IPS-NIHi7 (cell line): ENCODE results near the gene PMPCB.

Source experiments
- DNase-seq: peaks from one replicate; pipeline ENCODE4 v3.0.0; 2012; ENCODE audit warnings: mixed read lengths; ENCODE audit errors: extremely low spot score

The PMPCB gene

DNA sequence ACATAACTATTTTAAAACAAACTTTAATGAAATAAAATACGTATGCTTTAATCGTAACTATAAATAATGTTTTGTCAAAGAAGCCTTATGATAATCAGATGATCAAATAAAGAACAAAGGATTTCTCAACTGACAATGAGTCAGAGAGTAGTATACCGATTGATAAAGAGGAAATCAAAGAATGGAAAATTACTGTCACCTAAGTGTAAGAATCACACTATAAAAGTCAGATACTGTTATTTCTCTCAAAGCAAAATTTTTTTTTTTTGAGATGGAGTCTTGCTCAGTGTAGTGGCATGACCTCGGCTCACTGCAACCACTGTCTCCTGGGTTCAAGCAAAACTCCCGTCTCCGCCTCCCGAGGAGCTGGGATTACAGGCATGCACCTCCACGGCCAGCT lies 28.5 kb downstream of the PMPCB start:
- no peak for DNase-seq

DNA sequence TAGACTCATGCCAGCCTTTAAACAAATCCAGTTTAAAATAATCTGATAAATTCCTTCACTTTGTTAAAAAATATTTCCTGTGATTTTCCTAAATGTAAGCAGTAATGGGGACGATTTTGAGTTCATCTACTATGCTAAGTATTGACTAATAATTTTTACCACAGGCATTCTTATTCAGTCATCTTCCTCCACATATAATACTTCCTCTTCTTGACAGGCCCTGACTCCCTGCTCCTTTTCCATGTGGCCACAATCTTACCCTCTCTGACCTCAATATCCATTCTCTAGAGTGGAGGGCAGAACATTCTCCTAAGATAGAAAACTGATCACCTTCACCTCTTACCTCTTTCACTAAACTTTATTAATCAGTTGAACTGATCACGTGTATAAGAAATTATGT lies 39.5 kb downstream of the PMPCB start:
- DNase-seq, result no peak

DNA sequence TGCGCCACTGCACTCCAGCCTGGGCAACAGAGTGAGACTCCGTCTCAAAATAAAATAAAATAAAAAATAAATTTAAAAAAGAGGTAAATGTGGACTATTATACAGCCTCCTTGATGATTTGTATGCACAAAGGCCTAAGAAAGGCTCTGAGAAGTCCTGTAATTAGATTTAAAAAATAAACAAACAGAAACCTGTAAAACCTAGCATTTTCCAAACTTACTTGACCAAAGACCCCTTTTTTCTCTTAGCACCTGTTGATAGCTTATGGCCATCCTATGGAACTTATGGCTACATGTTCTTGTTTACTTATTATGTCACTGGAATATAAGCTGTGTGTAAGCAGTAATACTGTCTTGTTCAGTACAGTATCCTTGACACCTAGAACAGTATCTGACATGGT lies 41.6 kb downstream of the PMPCB start:
- no peak for DNase-seq

DNA sequence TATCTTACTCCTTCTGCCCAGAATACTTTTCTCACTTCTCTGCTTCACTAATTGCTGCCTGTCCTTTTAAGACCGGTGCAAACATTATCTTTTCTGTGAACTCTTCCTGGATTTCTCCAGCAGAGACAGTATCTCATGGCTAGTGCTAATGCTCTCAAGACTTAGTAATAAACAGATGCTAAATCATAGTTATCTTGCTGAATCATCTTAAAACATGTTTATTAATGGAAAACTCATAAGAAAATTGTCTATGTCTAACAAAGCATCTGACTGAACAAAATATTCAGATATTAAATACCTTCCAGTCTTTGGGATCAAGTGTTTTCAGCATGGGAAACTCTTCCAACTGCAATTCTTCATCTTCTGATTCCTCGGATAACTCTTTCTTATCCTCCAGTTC lies 44.2 kb downstream of the PMPCB start:
- no peak for DNase-seq

DNA sequence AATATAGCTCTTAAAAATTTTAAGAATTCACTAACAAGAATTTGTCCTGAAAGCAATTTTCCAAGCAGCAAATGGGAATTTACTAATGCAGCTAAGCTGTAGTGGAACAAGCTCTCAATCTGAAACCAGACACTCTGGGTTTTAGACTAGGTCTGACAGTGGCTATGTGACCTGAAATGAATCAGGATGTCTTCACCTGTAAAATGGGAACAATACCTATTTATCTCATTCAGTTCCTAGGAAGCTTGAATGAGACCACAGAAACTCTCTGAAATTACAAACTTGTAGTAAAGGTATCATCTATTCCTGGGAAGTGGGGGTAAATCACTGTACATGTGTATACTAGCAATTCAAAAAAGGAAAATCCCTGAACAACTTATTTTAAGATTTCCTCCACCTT lies 46.1 kb downstream of the PMPCB start:
- DNase-seq, result no peak

DNA sequence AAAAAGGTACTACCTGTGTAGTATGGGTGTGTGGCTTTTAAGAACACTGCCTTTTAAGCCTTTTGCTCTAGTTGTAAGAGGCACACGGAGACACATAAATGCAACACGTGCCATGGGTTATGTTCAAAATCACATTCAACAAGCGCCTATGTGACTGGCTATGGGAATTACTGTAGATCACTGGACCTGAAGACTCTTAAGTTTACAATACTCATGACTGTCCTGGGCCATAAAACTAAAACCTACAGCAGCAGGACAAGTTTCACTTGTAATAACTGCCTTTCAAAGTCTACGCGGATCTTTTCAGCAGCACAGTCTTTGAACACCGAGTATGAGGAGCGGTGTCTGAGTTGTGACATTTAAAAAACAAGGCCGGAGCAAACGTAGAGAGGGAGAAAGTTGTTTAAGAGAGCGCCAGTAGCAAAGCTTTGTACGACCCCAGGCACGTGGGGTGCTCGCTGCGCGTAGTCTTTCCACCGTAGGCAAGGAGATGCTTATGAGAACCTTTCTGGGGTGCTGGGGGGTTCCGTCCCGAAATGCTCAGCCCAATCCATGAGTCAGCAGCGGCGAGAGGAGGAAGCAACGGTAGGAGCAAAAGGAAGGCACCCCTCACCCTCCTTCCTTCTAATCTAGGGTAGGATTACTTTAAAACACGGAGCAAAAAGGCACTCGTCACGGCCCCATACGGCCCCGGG lies 46.7 kb downstream of the PMPCB start:
- peak; percentile 15 for DNase-seq

DNA sequence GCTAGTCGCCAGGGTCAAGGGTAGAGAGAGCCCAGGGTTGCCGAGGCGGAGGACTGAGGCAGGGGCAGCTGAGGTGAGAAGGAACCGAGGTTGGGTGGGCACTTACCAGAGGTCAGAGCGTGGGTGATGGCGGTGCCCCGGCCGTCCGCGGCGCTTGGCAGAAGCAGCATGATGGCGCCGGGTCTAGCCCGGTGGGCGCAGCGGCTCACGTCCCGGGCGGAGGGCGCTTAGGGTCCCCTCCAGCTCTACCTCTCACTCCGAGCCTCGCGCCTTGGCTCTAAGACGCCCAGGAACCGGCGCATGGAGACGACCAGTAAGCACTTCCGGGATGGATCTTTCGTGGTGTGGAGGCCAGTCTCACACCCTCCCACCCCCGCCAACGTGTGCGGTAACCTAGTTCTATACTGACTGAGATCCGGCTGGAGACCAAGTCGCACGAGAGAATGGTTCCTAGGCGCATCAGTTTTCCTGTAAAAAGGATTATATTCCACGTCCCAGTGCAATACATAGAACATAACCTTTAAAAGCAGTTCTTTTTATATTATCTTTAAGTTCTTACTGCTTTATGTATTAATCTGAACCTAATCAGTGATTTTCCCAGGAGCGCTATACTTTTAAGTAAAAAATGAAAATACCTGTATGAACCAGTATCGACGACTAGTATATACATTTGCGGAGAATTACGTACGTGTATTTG lies 47.4 kb downstream of the PMPCB start, which contains the start of gene DNAJC2:
Gene DNAJC2, minus strand, starts transcription at position 315 of the 697 bp plus-strand sequence. Its CDS starts 145 bp downstream, at position 170.
- peak; percentile 91 for DNase-seq

DNA sequence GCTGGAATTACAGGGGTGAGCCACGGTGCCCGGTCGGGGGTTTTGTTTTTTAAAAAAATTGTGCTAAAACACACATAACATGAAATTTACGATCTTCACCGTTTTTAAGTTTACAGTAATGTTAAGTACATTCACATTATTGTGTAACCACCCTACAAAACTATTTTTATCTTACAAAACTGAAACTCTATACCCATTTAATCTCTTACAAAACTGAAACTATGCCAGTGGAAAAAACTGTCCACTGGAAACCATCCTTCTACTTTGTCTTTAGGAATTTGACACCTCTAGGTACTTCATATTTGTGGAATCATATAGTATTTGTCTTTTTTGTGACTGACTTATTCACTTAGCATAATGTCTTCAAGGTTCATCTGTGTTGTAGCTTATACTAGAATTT lies 49.2 kb downstream of the PMPCB start:
- no peak for DNase-seq

DNA sequence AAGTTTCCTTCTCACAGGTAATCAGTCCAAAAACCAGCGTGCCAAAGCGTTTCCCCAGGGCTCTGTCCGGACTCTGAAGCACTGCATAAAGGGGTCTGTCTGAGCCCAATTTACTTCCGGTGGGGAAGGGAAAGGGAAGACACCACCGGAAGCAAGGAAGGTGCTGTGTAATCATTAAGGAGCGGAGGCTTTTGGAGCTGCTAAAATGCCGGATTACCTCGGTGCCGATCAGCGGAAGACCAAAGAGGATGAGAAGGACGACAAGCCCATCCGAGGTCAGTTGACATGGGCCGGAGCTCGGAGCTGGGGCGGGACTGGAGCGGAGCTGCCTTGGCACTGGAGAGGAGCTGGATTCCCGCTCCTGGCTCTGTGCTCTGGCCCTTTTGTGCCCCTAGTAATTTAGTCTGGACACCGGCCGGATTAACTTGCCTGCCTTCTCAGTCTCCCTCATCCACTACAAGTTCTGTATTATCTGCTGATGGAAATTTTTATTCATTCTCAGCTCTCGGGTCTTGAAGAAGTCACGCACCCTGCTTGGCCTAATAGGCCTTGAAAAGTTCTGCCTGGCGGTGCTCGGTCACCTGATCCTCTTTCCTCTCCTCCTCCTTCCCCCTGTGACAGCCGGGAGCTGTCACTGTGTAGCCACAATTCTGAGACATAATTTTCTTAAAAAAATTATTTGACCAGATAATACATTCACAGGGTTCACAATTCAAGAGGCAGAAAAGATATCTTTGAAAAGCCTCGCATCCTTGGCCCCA lies 50.5 kb downstream of the PMPCB start, which contains the start of gene PSMC2:
Gene PSMC2, plus strand, starts transcription at position 137 of the 761 bp plus-strand sequence. Its CDS starts 69 bp downstream, at position 206.
- DNase-seq, result peak; percentile 82

DNA sequence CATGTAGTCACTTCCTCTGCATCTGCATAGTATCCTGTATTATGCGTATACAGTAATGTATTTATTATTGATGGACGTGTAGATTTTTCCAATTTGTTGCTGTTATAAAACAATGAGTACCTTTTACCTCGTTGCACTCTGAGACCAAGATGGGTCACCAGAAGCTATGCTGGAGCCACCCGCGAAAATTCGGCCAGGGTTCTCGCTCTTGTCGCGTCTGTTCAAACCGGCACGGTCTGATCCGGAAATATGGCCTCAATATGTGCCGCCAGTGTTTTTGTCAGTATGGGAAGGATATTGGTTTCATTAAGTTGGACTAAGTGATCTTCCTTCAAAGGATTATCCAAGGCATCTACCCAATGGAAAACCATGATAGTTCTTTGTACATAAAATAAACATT lies 51.2 kb downstream of the PMPCB start:
- DNase-seq, result no peak

DNA sequence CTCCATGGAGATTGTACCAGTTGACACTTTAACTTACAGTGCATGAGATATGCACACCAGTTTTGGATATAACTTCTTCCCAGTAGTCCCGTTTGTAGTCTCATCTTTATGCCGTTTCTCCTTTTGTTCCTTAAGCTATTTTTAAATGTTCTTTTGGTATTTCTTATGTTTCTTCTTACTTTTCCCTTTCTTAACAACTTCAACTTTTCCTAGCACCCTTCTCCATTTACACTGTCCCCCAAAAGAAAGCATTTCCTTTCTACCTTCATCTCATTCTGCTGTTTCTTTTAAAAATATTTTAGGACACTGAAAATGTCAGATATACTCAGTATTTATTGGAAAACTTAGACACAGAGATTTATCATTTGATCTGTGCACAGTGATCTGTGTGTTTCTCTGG lies 51.7 kb downstream of the PMPCB start:
- DNase-seq, result no peak

DNA sequence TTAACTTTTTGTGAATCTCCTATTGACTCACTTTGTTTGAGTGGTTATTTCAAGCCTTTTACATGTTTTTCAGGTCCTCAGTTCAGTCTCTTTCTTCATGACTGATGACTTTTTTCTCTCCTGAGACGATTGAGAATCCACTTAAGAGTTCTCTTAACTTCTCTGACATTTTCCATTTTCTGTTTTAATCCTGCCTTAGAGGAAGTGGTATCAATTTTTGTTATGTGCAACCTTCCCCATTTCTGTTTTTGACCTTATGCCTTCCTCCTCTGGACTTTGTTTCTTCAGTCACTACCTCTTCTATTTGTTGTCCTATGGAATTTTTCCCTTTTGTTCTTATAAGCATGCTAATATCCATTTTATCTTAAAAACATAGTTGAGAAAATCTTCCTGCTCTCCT lies 52.6 kb downstream of the PMPCB start:
- DNase-seq, result no peak
